Measurements from ENCODE around the gene TEX51. TPM values are rescaled to one million over a fixed set of nuclear protein-coding genes. Genes with fewer than 3 reads are reported as not detected.

TEX51 gene
- total RNA-seq, 1 donor from 2014 or later: not detected

DNA sequence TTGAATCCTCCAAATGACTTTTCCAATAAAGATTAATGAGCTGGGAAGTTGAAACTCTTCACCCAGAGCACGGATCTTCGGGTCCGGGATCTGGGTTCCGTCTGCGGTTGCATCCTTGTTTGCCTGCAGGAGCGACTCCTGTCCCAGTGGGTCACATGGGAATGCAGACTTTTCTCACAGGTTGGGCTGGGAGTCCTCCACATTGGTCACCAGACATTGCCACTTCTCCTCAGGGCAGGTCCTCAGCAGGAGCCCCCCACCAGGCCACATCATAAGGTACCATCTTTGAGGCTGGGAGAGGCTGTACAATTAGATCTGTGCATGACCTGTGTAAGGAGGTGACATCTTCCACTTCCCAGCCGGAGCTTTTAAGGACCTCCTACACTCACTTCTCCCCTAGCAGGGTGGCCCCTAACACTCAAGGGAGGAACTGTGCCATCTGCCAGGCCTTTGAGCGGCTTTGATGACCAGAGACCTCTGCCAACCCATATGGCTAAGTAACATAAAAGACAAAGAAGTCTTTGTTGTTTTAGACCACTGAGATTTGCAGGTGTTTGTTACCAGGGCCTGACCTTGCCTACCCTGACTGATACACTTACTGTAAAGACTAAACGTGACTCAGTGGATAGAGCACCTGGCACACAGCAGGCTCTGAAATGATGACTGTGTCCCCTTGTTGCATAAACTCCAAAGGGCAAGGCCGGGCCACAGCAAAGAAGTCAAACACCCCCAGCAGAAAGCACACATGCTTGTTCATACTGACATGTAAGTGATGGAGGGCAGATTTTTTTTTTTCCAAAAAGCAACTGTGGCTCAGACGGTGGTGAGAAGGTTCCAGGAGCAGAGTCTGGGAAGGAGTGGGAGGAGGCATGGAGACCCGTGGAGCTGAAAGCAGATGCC lies 7.9 kb upstream of the TEX51 start:
- DNase-seq (ENCODE audit: low read depth): no peak
- TF ChIP-seq, protein P1, sequence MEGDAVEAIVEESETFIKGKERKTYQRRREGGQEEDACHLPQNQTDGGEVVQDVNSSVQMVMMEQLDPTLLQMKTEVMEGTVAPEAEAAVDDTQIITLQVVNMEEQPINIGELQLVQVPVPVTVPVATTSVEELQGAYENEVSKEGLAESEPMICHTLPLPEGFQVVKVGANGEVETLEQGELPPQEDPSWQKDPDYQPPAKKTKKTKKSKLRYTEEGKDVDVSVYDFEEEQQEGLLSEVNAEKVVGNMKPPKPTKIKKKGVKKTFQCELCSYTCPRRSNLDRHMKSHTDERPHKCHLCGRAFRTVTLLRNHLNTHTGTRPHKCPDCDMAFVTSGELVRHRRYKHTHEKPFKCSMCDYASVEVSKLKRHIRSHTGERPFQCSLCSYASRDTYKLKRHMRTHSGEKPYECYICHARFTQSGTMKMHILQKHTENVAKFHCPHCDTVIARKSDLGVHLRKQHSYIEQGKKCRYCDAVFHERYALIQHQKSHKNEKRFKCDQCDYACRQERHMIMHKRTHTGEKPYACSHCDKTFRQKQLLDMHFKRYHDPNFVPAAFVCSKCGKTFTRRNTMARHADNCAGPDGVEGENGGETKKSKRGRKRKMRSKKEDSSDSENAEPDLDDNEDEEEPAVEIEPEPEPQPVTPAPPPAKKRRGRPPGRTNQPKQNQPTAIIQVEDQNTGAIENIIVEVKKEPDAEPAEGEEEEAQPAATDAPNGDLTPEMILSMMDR (conservative IDR thresholded peaks at IDR 0.05; ENCODE audit: low read depth, low read length): no peak

DNA sequence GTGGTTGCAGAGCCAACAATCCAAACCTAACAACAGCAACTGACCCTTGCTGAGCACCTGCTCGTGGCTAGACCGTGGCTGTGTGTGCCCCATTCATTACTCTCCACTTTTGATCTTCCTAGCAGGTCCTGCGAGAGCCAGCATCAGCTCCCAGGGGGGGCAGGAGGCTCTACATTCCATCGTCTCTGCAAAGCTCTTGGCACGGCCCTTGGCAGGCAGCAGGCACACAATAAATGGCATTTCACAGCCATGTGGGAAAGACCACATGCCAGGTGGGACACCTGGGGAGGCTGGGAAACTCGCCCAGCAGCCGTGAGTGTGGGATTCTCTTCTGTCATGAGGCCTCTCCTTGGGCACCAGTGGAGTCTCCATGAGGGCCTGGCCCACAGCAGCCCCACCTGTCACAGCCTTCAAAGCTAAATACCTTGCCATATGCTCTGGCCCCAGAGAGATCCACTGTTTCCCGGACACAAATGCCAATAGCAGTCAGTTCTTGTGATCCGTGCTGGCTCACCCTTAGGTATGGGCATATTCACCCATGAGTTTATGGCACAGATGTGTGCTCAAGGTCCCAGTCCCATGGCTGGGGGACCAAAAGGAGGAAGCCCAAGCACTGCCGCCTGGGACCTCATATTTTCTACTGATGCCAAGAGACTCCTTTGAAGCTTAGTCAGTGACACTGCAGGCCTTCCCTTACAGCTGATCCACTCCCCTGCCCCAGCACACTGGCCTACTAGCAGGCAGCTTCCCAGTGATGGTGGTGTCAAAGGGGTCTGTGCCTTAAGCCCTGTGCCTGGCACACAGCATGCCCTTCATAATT lies 6.8 kb upstream of the TEX51 start:
- no peak for DNase-seq (ENCODE audit: low read depth)
- H3K4me3 ChIP-seq (ENCODE audit: low read depth, low read length): no peak overlapping the region
- TF ChIP-seq, protein P1 (conservative IDR thresholded peaks at IDR 0.05; ENCODE audit: low read depth, low read length): no peak

More for the DNA sequence above, 7.9 kb upstream of the TEX51 start:
- no peak overlapping the region for H3K4me3 ChIP-seq (ENCODE audit: low read depth, low read length)

DNA sequence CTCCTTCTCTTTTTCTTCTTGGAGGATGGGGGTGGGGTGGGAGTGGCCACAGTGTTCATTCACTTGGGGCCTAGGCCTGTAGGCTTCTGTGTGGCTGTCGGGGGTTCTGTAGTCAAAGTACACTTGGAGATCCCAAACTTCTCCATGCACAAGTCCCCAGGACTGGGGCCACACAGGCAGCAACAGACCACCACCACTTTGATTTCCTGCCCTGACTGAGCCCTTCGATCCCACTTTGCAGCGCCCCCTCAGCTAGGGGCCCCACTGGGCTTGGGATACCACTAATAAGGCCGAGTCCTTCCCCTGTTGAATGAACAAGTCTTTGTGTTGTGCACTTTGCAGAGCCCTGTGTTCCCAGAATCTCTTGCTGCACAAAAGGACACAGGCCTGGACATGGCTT lies 5.5 kb upstream of the TEX51 start:
- no peak for DNase-seq (ENCODE audit: low read depth)
- TF ChIP-seq, protein P1 (conservative IDR thresholded peaks at IDR 0.05; ENCODE audit: low read depth, low read length): no peak

DNA sequence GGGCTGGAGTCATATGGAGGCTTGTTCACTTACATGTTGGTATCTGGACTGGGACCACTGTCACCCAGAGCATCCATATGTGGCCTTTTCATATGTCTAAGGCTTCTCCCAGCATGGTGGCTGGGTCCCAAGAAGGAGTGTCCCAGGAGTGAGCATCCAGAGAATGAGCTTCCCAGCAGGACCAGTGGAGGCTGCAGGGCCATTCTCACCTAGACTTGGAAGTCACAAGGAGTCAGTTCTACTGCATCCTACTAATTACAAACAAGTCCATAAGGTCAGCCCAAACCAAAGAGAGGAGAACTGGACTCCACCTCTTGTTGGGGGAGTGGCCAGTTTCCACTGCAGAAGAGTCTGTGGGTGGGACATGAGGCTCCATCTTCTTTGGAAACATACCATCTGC lies 5.1 kb upstream of the TEX51 start:
- no peak overlapping the region for H3K4me3 ChIP-seq (ENCODE audit: low read depth, low read length)
- no peak for DNase-seq (ENCODE audit: low read depth)
- TF ChIP-seq, protein P1 (conservative IDR thresholded peaks at IDR 0.05; ENCODE audit: low read depth, low read length): no peak

More for the DNA sequence above, 5.5 kb upstream of the TEX51 start:
- no peak overlapping the region for H3K4me3 ChIP-seq (ENCODE audit: low read depth, low read length)

DNA sequence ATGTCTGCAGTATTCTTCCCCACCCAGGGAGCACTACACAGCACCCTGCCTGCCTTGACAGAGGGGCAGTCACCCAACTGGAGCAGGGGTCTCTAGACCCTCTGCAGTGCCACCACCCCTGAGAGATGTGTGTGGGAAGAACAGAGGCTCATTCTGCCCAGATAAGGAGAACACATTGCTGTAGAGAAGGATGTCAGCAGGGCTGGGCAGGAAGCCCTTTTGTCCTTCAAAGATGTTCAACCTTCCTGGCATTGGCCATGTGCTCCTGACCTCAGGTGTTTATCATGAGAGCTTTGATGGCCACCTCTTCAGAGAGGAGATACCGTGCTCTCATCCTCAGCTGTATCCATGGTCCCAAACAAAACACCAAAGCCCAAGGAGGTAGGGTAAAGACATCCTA lies 4.6 kb upstream of the TEX51 start:
- H3K4me3 ChIP-seq (ENCODE audit: low read depth, low read length): no peak overlapping the region
- no peak for DNase-seq (ENCODE audit: low read depth)
- TF ChIP-seq, protein P1 (conservative IDR thresholded peaks at IDR 0.05; ENCODE audit: low read depth, low read length): no peak

DNA sequence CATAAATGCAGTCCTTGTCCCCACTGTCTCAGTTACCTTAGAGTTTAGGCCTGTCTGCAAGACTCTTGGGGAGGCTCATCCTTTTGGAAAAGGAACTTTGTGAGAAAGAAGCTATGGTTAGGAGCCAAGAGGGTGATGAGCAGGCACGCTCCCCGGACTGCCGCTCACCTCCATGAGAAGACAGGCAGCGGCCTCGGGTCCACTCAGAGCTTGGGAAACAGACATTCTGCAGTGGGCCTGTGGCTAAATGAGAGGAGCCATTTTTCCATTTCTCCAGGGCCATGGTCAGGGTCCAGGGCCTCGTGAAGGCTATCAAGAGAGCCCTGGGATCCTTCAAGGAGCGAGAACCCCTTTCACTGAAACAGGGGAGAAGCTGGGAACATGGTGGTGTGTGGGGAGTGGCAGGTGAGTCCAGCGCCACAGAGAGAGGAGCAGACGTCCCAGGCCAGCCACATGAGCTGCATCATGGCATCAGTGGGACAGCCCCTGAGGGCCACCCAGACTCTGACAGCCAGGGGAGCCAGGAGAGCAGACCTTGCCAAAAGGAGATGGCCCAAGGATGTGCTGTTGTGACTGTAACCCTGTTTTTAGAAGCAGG lies 4.0 kb upstream of the TEX51 start:
- no peak for DNase-seq (ENCODE audit: low read depth)
- TF ChIP-seq, protein P1 (conservative IDR thresholded peaks at IDR 0.05; ENCODE audit: low read depth, low read length): no peak
- H3K4me3 ChIP-seq (ENCODE audit: low read depth, low read length): no peak overlapping the region
